ENCODE data around the gene SMG6. TPM values are rescaled to one million over a fixed set of nuclear protein-coding genes. Genes with fewer than 3 reads are reported as not detected.

The SMG6 gene
- total RNA-seq, 6 experiments from 2014 or later = 7.4 to 10.4 (median 8.9) TPM

DNA sequence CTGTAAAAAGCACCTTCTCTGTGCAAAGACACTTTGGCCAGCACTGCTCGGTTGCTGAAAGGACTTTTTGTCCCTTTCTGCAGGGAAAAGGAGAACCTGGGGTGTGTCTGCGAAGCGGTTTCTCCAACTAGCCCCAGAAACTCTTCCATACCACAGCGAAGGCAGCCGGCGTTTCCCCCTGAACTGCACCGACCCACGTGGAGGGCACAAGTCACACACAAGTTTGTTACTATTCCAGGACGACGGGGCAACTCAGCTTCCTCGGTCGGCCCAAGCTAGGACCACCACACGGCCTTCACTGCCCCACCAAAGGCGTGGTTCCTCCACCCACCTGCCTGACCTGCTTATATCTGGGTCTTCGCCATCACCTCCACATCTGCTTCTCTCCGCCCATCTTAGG, 280.3 kb downstream of the SMG6 start:
- H3K36me3 ChIP-seq = no peaks in the 10 kb centered on the region
- peaks cover 0 to 23% (median 7%) of the 10 kb centered on the region in 4 donors for H3K4me1 ChIP-seq
- intact Hi-C loops (cut with DNase I) = no loop called here
- 46% methylated on average over 8 of the region's 16 CpGs for WGBS (ENCODE audit: insufficient coverage, low coverage, low lambda C conversion rate, missing lambda C conversion rate)
- ATAC-seq (no peak), DNase-seq (no peak)
- H3K27me3 ChIP-seq = no peaks in the 10 kb centered on the region
- no peak overlapping the region for H3K27ac ChIP-seq
- TF ChIP-seq, protein P1, sequence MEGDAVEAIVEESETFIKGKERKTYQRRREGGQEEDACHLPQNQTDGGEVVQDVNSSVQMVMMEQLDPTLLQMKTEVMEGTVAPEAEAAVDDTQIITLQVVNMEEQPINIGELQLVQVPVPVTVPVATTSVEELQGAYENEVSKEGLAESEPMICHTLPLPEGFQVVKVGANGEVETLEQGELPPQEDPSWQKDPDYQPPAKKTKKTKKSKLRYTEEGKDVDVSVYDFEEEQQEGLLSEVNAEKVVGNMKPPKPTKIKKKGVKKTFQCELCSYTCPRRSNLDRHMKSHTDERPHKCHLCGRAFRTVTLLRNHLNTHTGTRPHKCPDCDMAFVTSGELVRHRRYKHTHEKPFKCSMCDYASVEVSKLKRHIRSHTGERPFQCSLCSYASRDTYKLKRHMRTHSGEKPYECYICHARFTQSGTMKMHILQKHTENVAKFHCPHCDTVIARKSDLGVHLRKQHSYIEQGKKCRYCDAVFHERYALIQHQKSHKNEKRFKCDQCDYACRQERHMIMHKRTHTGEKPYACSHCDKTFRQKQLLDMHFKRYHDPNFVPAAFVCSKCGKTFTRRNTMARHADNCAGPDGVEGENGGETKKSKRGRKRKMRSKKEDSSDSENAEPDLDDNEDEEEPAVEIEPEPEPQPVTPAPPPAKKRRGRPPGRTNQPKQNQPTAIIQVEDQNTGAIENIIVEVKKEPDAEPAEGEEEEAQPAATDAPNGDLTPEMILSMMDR (IDR thresholded peaks at IDR 0.05) = no peak
- TF ChIP-seq POLR2A (IDR thresholded peaks at IDR 0.05) = no peak
- H3K9me3 ChIP-seq = no peaks in the 10 kb centered on the region
- H3K4me3 ChIP-seq = no peak overlapping the region

DNA sequence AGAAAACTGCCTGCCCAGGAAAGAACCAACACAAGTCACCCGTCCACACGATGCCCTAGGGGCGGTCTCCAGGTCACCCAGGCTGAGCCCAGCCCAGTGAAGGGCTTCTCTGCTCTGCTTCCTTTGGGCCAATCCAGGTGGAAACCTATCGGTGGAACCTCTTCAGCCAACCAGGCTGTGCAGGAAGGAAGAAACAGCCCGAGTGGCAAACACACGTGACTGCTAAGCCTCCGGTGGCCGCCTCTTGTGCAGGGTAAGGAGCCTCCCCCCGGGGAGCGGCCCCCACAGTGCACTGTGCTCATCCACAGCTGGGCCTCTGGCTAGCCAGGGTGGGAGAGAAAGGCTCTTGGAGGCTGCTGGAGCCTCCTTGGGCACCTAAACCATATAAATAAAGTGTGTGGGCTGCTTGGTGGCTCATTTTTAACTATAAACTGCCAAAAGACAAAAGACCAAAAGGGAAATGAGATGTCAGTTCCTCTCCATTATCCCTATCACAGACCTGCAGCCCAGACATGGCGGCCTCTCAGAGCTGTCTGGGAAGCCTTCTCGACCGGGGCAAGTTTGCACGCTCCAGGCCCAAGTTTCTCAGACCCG, 280.8 kb downstream of the SMG6 start:
- intact Hi-C loops (cut with DNase I) = no loop called here
- WGBS (ENCODE audit: insufficient coverage, low coverage, low lambda C conversion rate, missing lambda C conversion rate) = 100% methylated on average over 1 of the region's 15 CpGs
- Histone ChIP-seq H3K36me3 (no peaks in the 10 kb centered on the region), H3K4me1 (peaks cover 0 to 23% (median 7%) of the 10 kb centered on the region in 4 donors), H3K27me3 (no peaks in the 10 kb centered on the region), H3K4me3 (no peak overlapping the region), H3K27ac (no peak overlapping the region), H3K9me3 (no peaks in the 10 kb centered on the region)
- TF ChIP-seq, protein P1 (IDR thresholded peaks at IDR 0.05) = no peak
- no peak for TF ChIP-seq POLR2A (IDR thresholded peaks at IDR 0.05)
- DNase-seq = no peak
- ATAC-seq = no peak

DNA sequence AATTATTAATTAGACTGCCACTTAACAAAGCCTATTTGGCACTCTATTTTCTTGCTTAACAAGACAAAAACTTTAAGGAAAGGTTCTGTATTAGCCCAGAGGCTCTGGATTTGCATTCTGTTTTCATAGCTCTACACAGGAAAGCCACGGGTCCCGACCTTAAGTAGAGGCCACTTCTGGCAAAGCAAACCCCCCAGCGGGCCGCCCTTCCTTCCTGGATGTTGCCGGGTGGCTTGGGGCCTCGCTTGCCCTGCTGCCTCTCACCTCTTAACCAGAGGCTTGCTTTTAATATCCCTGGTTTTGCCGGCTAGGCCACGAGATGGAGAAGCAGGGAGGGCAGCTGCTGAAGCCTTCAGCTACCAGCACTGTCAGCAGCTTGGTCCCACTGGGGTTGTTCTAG, 282.9 kb downstream of the SMG6 start:
- TF ChIP-seq, protein P1 (IDR thresholded peaks at IDR 0.05) = no peak
- no peak for TF ChIP-seq POLR2A (IDR thresholded peaks at IDR 0.05)
- 43% methylated on average over 4 of the region's 8 CpGs for WGBS (ENCODE audit: insufficient coverage, low coverage, low lambda C conversion rate, missing lambda C conversion rate)
- peaks cover 0 to 21% (median 5%) of the 10 kb centered on the region in 4 donors for H3K4me1 ChIP-seq
- no peak overlapping the region for H3K27ac ChIP-seq
- DNase-seq (no peak), ATAC-seq (peak in 2 of 4 donors; percentile 7 to 19)
- no peaks in the 10 kb centered on the region for H3K36me3 ChIP-seq
- H3K9me3 ChIP-seq = no peaks in the 10 kb centered on the region
- no peak overlapping the region for H3K4me3 ChIP-seq
- intact Hi-C loops (cut with DNase I) = no loop called here
- no peaks in the 10 kb centered on the region for H3K27me3 ChIP-seq

DNA sequence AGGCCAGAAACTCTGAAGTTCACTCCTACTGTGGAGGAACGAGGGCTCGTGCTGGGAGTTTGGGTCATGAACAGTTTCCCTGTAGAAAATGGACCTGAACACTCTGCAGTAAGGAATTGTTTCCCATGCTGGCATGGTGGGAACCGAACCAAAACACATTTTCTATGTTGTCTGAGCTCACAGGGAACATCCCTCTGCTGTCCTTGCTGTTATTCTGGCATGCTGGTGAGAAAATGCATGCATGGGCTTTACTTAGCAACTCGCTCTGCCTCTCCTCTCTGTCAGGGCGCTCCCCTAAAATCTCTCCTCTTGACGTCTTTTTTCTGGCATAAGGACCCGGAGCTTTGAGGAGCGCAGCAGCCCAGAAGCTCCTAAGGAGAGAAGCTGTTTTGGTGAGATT, 283.9 kb downstream of the SMG6 start:
- Histone ChIP-seq H3K4me3 (no peak overlapping the region), H3K4me1 (peaks cover 0 to 11% (median 3%) of the 10 kb centered on the region in 4 donors), H3K36me3 (no peaks in the 10 kb centered on the region), H3K9me3 (no peaks in the 10 kb centered on the region), H3K27ac (no peak overlapping the region), H3K27me3 (no peaks in the 10 kb centered on the region)
- WGBS (ENCODE audit: insufficient coverage, low coverage, low lambda C conversion rate, missing lambda C conversion rate) = 94% methylated on average over 6 of the region's 8 CpGs
- no peak for TF ChIP-seq POLR2A (IDR thresholded peaks at IDR 0.05)
- TF ChIP-seq, protein P1 (IDR thresholded peaks at IDR 0.05) = no peak
- ATAC-seq (no peak), DNase-seq (no peak)
- intact Hi-C loops (cut with DNase I) = no loop called here
